Gastrocnemius medialis (tissue), 4 donors: ENCODE results near the gene METTL2B. TPM values are rescaled to one million over a fixed set of nuclear protein-coding genes. Genes with fewer than 3 reads are reported as not detected.
"Not testable (repeated sequence)": the region's sequence is repeated elsewhere in the genome, so short reads cannot be mapped to it uniquely, and the experiment has no call there.

ENCODE experiments used
- ATAC-seq, 2 donors: fragments of 150-250 bp; one replicate each; pipeline ENCODE4 v1.9.1; 2016
- DNase-seq, 2 donors: peaks; one replicate each; pipeline ENCODE4 v3.0.0-alpha.2; 2019
- H3K27ac ChIP-seq, 4 donors: fragments of 200-600 bp; sonication (generic); 1 replicate in 1 of 4; 2 replicates in 3 of 4; pipeline ENCODE4 v1.5.1; 2016 to 2018; ENCODE audit warnings: mild to moderate bottlenecking in 2 of 4, moderate library complexity in 1 of 4
- H3K27me3 ChIP-seq, 3 donors: fragments of 200-600 bp; sonication (generic) in 2 of 3; 1 replicate in 1 of 3; 2 replicates in 2 of 3; pipeline versions ENCODE4 v1.5.1 to v1.6.0; 2016 to 2019; ENCODE audit warnings: mild to moderate bottlenecking in 1 of 3, moderate library complexity in 1 of 3
- H3K36me3 ChIP-seq, 2 donors: fragments of 200-600 bp; sonication (generic) in 1 of 2; one replicate each; pipeline ENCODE4 v1.5.1; 2017 to 2018
- H3K4me1 ChIP-seq, 2 donors: fragments of 200-600 bp; sonication (generic) in 1 of 2; one replicate each; pipeline ENCODE4 v1.5.1; 2016 to 2017; ENCODE audit warnings: mild to moderate bottlenecking in 2 of 2
- H3K4me3 ChIP-seq, 4 donors: fragments of 200-600 bp; sonication (generic) in 3 of 4; 1 replicate in 1 of 4; 2 replicates in 3 of 4; pipeline ENCODE4 v1.5.1; 2016 to 2019; ENCODE audit warnings: mild to moderate bottlenecking in 2 of 4
- H3K9me3 ChIP-seq, 3 donors: fragments of 200-600 bp; sonication (generic) in 2 of 3; 1 replicate in 1 of 3; 2 replicates in 2 of 3; pipeline ENCODE4 v1.5.1; 2016 to 2019
- CTCF ChIP-seq, 5 experiments: fragments of 450-650 bp in 3 of 5; fragments of 200-600 bp in 2 of 5; sonication (generic) in 2 of 5; IDR thresholded peaks in 4 of 5; conservative IDR thresholded peaks in 1 of 5; 1 replicate in 4 of 5; 2 replicates in 1 of 5; pipeline ENCODE4 v1.5.1; 2016 to 2019; ENCODE audit warnings: antibody characterized with exemption in 5 of 5, mild to moderate bottlenecking in 3 of 5, moderate library complexity in 3 of 5
- POLR2A ChIP-seq, 2 donors: fragments of 450-650 bp; IDR thresholded peaks; one replicate each; pipeline ENCODE4 v1.6.1; 2017; ENCODE audit warnings: antibody characterized with exemption in 2 of 2, mild to moderate bottlenecking in 2 of 2, moderate library complexity in 2 of 2
- in situ Hi-C, 4 donors: fragments of 200-750 bp; cut with MboI; loops; one replicate each; pipeline versions ENCODE4 v1.15.0 to v1.8.0; 2017; ENCODE audit warnings: low sequenced_read_pairs in 4 of 4
- intact Hi-C: fragments of 100-400 bp; cut with DNase I; formaldehyde crosslinking; loops from one replicate; pipeline ENCODE4 v1.15.1; 2023; ENCODE audit warnings: low total_unique reads
- total RNA-seq, 4 donors: library from RNA; depleted of rRNA; stranded (reverse); fragments of >200 nt; gene quantifications; one replicate each; pipeline versions ENCODE4 v1.1.0 to v1.2.3, GENCODE V29; 2016

METTL2B gene
- total RNA-seq, 4 donors from 2014 or later: 19.8 to 22.5 (median 20.6) TPM

GRCh38 chr7:128550920-128551319 lies 74.4 kb downstream of the METTL2B start:
- in situ Hi-C loops (no loop called here), intact Hi-C loops (no loop called here)
- Histone ChIP-seq H3K36me3 (peaks cover 0 to 11% of the 10 kb centered on the region in 2 donors), H3K27ac (no peak overlapping the region), H3K4me1 (peaks cover 4 to 25% of the 10 kb centered on the region in 2 donors), H3K9me3 (no peaks in the 10 kb centered on the region), H3K27me3 (no peaks in the 10 kb centered on the region), H3K4me3 (no peak overlapping the region)
- DNase-seq (no peak), ATAC-seq (no peak)
- no peak for TF ChIP-seq CTCF (IDR thresholded peaks at IDR 0.05 in 4 of 5, conservative IDR thresholded peaks at IDR 0.05 in 1 of 5)
- no peak for TF ChIP-seq POLR2A (IDR thresholded peaks at IDR 0.05)

DNA sequence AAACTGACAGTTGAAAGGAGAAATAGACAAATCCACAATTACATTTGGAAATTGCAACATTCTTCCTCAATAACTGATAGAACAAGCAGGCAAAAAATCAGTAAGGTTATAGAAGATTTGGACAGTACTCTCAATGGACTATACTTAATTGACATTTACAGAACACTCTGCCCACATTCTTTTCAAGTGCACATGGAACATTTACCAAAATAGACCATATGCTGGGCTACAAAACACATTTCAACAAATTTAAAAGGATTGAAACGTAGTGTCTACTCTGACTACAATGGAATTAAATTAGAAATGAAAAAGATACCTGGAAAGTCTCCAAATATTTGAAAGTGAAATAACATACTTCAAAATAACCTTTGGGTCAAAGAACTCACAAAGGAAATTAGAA lies 77.8 kb downstream of the METTL2B start:
- H3K4me1 ChIP-seq, DNase-seq, ATAC-seq, H3K27me3 ChIP-seq, H3K36me3 ChIP-seq, H3K9me3 ChIP-seq, in situ Hi-C loops, intact Hi-C loops, H3K27ac ChIP-seq, H3K4me3 ChIP-seq: not testable (repeated sequence)

Other genes starting within 250 kb of the METTL2B start
- gene LEP, start 235.5 kb upstream of the METTL2B start, total RNA-seq: under 1 TPM in 2 of 4 donors, not detected in 2; 0.11 to 0.46 TPM
- 10 to 100 TPM; 13.6 to 18.5 (median 16.3) TPM for gene RBM28, start 132.8 kb upstream of the METTL2B start, total RNA-seq
- 1 to 10 TPM in 2 of 4 donors, under 1 TPM in 2; 0.22 to 2.2 (median 0.64) TPM for gene PRRT4, start 115.1 kb upstream of the METTL2B start, total RNA-seq
- 1 to 10 TPM; 4.0 to 7.1 (median 4.9) TPM for gene IMPDH1, start 66.8 kb upstream of the METTL2B start, total RNA-seq
- 1 to 10 TPM; 1.1 to 4.3 (median 3.2) TPM for gene HILPDA, start 20.9 kb upstream of the METTL2B start, total RNA-seq
- gene GARIN1A, start 195.5 kb downstream of the METTL2B start, total RNA-seq: 1 to 10 TPM in 2 of 4 donors, under 1 TPM in 2; 0.13 to 1.6 (median 0.76) TPM